H9 (cell line): ENCODE measurements around the gene PTEN. TPM values are rescaled to one million over a fixed set of nuclear protein-coding genes. Genes with fewer than 3 reads are reported as not detected.

Experiments used
- DNase-seq: peaks from one replicate; pipeline ENCODE4 v3.0.0-alpha.2; 2017
- H2AFZ ChIP-seq: one replicate; pipeline ENCODE4 v1.6.1; 2013; ENCODE audit warnings: mild to moderate bottlenecking, low read length, control low read depth, moderate library complexity
- H2AK5ac ChIP-seq: 2 replicates; pipeline ENCODE4 v1.6.1; 2013; ENCODE audit warnings: low read length, control low read depth, mixed read lengths; ENCODE audit not compliant: insufficient read length
- H2BK120ac ChIP-seq: one replicate; pipeline ENCODE4 v1.6.1; 2013; ENCODE audit warnings: low read depth, mild to moderate bottlenecking, low read length, control low read depth, inconsistent platforms; ENCODE audit not compliant: poor library complexity, severe bottlenecking
- H2BK12ac ChIP-seq: 2 replicates; pipeline ENCODE4 v1.6.1; 2013; ENCODE audit warnings: low read length, control low read depth, mixed read lengths, low read depth; ENCODE audit not compliant: insufficient read length
- H2BK15ac ChIP-seq: 2 replicates; pipeline ENCODE4 v1.6.1; 2013; ENCODE audit warnings: low read depth, low read length, control low read depth
- H2BK20ac ChIP-seq: one replicate; pipeline ENCODE4 v1.6.1; 2013; ENCODE audit warnings: low read depth, mild to moderate bottlenecking, low read length, control low read depth, inconsistent platforms; ENCODE audit not compliant: poor library complexity, severe bottlenecking
- H2BK5ac ChIP-seq: 2 replicates; pipeline ENCODE4 v1.6.1; 2013; ENCODE audit warnings: low read length, control low read depth, mixed read lengths; ENCODE audit not compliant: insufficient read length
- H3K14ac ChIP-seq: 2 replicates; pipeline ENCODE4 v1.6.1; 2013; ENCODE audit warnings: low read length, control low read depth; ENCODE audit not compliant: insufficient read depth
- H3K18ac ChIP-seq: 2 replicates; pipeline ENCODE4 v1.6.1; 2013; ENCODE audit warnings: low read depth, mild to moderate bottlenecking, mixed read lengths, low read length, control low read depth; ENCODE audit not compliant: insufficient read length
- H3K23ac ChIP-seq: 2 replicates; pipeline ENCODE4 v1.6.1; 2013; ENCODE audit warnings: low read length, control low read depth, mixed read lengths, low read depth; ENCODE audit not compliant: insufficient read length
- H3K23me2 ChIP-seq: 2 replicates; pipeline ENCODE4 v1.6.1; 2013; ENCODE audit warnings: low read depth, mild to moderate bottlenecking, mixed read lengths, low read length, control low read depth; ENCODE audit not compliant: insufficient read length, poor library complexity, severe bottlenecking
- H3K27ac ChIP-seq: 2 replicates; pipeline ENCODE4 v1.5.1; 2013; ENCODE audit warnings: low read length, control low read depth, mixed read lengths, low read depth; ENCODE audit not compliant: insufficient read length
- H3K27me3 ChIP-seq: 2 replicates; pipeline ENCODE4 v1.6.1; 2013; ENCODE audit warnings: low read length, control low read depth, inconsistent platforms; ENCODE audit not compliant: insufficient read depth
- H3K4ac ChIP-seq: 2 replicates; pipeline ENCODE4 v1.6.1; 2013; ENCODE audit warnings: low read depth, mild to moderate bottlenecking, control low read depth, inconsistent platforms, low read length, moderate library complexity
- H3K4me1 ChIP-seq: 2 replicates; pipeline ENCODE4 v1.6.1; 2013; ENCODE audit warnings: low read length, control low read depth, inconsistent platforms; ENCODE audit not compliant: insufficient read depth
- H3K4me2 ChIP-seq: 2 replicates; pipeline ENCODE4 v1.6.1; 2013; ENCODE audit warnings: low read length, control low read depth, mixed read lengths; ENCODE audit not compliant: insufficient read length, insufficient read depth
- H3K56ac ChIP-seq: 2 replicates; pipeline ENCODE4 v1.6.1; 2013; ENCODE audit warnings: low read depth, mild to moderate bottlenecking, mixed read lengths, low read length, control low read depth; ENCODE audit not compliant: insufficient read length
- H3K79me1 ChIP-seq: 2 replicates; pipeline ENCODE4 v1.6.1; 2013; ENCODE audit warnings: low read depth, mild to moderate bottlenecking, moderate library complexity, low read length, control low read depth, inconsistent platforms; ENCODE audit not compliant: insufficient read depth, poor library complexity, severe bottlenecking
- H3K79me2 ChIP-seq: 2 replicates; pipeline ENCODE4 v1.6.1; 2013; ENCODE audit warnings: low read length, control low read depth, inconsistent platforms; ENCODE audit not compliant: insufficient read depth
- H3K9ac ChIP-seq: 2 replicates; pipeline ENCODE4 v1.6.1; 2013; ENCODE audit warnings: low read length, control low read depth, mixed read lengths; ENCODE audit not compliant: insufficient read length; ENCODE audit errors: extremely low read depth
- H3K9me3 ChIP-seq: one replicate; pipeline ENCODE4 v1.6.1; 2013; ENCODE audit warnings: low read depth, low read length, inconsistent platforms; ENCODE audit not compliant: control insufficient read depth
- H3T11ph ChIP-seq: one replicate; pipeline ENCODE4 v1.6.1; 2013; ENCODE audit warnings: mild to moderate bottlenecking, low read length, control low read depth, inconsistent platforms
- H4K20me1 ChIP-seq: one replicate; pipeline ENCODE4 v1.6.1; 2013; ENCODE audit not compliant: control insufficient read depth, insufficient read length, insufficient read depth
- H4K5ac ChIP-seq: 2 replicates; pipeline ENCODE4 v1.6.1; 2013; ENCODE audit warnings: low read depth, mild to moderate bottlenecking, mixed read lengths, low read length, control low read depth; ENCODE audit not compliant: insufficient read length
- H4K8ac ChIP-seq: replicated peaks from 2 replicates; pipeline ENCODE4 v1.6.1; 2013; ENCODE audit warnings: low read length, control low read depth, mixed read lengths, low read depth; ENCODE audit not compliant: insufficient read length
- H4K91ac ChIP-seq: 2 replicates; pipeline ENCODE4 v1.6.1; 2013; ENCODE audit warnings: low read depth, mild to moderate bottlenecking, moderate library complexity, mixed read lengths, low read length, control low read depth; ENCODE audit not compliant: insufficient read length
- H3K27ac Mint-ChIP-seq, 3 experiments: 2 replicates in 2 of 3; 3 replicates in 1 of 3; pipeline ENCODE4 v1.8.0; 2020 to 2021; ENCODE audit warnings: mixed read lengths in 3 of 3, mild to moderate bottlenecking in 1 of 3, moderate library complexity in 1 of 3
- H3K27me3 Mint-ChIP-seq: 2 replicates; pipeline ENCODE4 v1.8.0; 2021; ENCODE audit warnings: low read depth, mild to moderate bottlenecking, moderate library complexity, mixed read lengths
- H3K36me3 Mint-ChIP-seq, 3 experiments: 2 replicates in 2 of 3; 3 replicates in 1 of 3; pipeline ENCODE4 v1.8.0; 2020 to 2021; ENCODE audit warnings: low read depth in 3 of 3, mixed read lengths in 3 of 3; ENCODE audit not compliant: insufficient read depth in 1 of 3
- H3K4me1 Mint-ChIP-seq, 2 experiments: 2 replicates each; pipeline ENCODE4 v1.8.0; 2020; ENCODE audit warnings: mixed read lengths in 2 of 2
- H3K4me3 Mint-ChIP-seq, 2 experiments: 2 replicates in 1 of 2; 3 replicates in 1 of 2; pipeline ENCODE4 v1.8.0; 2020 to 2021; ENCODE audit warnings: mild to moderate bottlenecking in 2 of 2, mixed read lengths in 2 of 2, moderate library complexity in 1 of 2
- H3K9me3 Mint-ChIP-seq, 2 experiments: 2 replicates in 1 of 2; 3 replicates in 1 of 2; pipeline ENCODE4 v1.8.0; 2020; ENCODE audit warnings: mild to moderate bottlenecking in 2 of 2, mixed read lengths in 2 of 2, moderate library complexity in 1 of 2
- WGBS: extraction: QIAGEN DNeasy Blood & Tissue Kit; methylation state at CpG from one replicate; pipeline ENCODE4 v1.1.7; 2013; ENCODE audit warnings: missing lambda C conversion rate, low lambda C conversion rate, mixed read lengths; ENCODE audit not compliant: insufficient read length; ENCODE audit errors: extremely low coverage; 5-methylcytosine and 5-hydroxymethylcytosine counted together
- total RNA-seq: library from RNA; stranded (reverse); gene quantifications from 2 replicates; pipeline ENCODE4 v1.2.1, GENCODE V29; 2021
- TF ChIP-seq, protein P1 (sequence below): fragments of 200-600 bp; sonication (generic); conservative IDR thresholded peaks from 3 replicates; pipeline ENCODE4 v1.8.0; 2021; ENCODE audit warnings: antibody characterized with exemption, mild to moderate bottlenecking

Gene PTEN
- total RNA-seq, 1 experiment from 2014 or later, result 52.8 TPM

- WGBS, result no CpG with 5 or more reads among the region's 2 CpGs
These were observed 89.2 kb downstream of the PTEN start for GRCh38 chr10:87952612-87953011.

More at GRCh38 chr10:87952612-87953011, 89.2 kb downstream of the PTEN start:
- Histone ChIP-seq H4K91ac (no peak overlapping the region), H3K23me2 (no peaks in the 10 kb centered on the region), H3K4me1 (no peaks in the 10 kb centered on the region), H4K8ac (no peak overlapping the region), H3K79me2 (no peaks in the 10 kb centered on the region), H3K79me1 (no peaks in the 10 kb centered on the region), H2BK12ac (no peak overlapping the region), H3K56ac (no peak overlapping the region), H3T11ph (no peak overlapping the region), H3K18ac (no peak overlapping the region), H3K9me3 (no peaks in the 10 kb centered on the region), H2AK5ac (no peak overlapping the region), H3K9ac (no peak overlapping the region), H4K20me1 (no peaks in the 10 kb centered on the region), H2BK120ac (no peak overlapping the region), H3K23ac (no peak overlapping the region), H3K4ac (no peak overlapping the region), H3K27me3 (no peaks in the 10 kb centered on the region), H3K14ac (no peak overlapping the region), H2AFZ (no peak overlapping the region), H4K5ac (no peak overlapping the region), H3K4me2 (no peak overlapping the region), H2BK15ac (no peak overlapping the region), H2BK5ac (no peak overlapping the region), H2BK20ac (no peak overlapping the region), H3K27ac (no peak overlapping the region)
- Mint-ChIP-seq H3K27ac (no peak overlapping the region), H3K27me3 (no peaks in the 10 kb centered on the region; the same call in 1 of the 2 replicates), H3K9me3 (no peaks in the 10 kb centered on the region), H3K4me1 (peaks cover 5 to 7% of the 10 kb centered on the region in 2 experiments; a peak in 2 of 4 replicates), H3K36me3 (peaks cover 1 to 19% (median 4%) of the 10 kb centered on the region in 3 experiments; a peak in 5 of 7 replicates), H3K4me3 (no peak overlapping the region)
- DNase-seq, result no peak
- TF ChIP-seq, protein P1, sequence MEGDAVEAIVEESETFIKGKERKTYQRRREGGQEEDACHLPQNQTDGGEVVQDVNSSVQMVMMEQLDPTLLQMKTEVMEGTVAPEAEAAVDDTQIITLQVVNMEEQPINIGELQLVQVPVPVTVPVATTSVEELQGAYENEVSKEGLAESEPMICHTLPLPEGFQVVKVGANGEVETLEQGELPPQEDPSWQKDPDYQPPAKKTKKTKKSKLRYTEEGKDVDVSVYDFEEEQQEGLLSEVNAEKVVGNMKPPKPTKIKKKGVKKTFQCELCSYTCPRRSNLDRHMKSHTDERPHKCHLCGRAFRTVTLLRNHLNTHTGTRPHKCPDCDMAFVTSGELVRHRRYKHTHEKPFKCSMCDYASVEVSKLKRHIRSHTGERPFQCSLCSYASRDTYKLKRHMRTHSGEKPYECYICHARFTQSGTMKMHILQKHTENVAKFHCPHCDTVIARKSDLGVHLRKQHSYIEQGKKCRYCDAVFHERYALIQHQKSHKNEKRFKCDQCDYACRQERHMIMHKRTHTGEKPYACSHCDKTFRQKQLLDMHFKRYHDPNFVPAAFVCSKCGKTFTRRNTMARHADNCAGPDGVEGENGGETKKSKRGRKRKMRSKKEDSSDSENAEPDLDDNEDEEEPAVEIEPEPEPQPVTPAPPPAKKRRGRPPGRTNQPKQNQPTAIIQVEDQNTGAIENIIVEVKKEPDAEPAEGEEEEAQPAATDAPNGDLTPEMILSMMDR, result no peak
